Hepatocyte (in vitro differentiated cells): ENCODE data around the gene CR2. TPM values are rescaled to one million over a fixed set of nuclear protein-coding genes. Genes with fewer than 3 reads are reported as not detected.

Experiments used
- DNase-seq: peaks from one replicate; pipeline ENCODE4 v3.0.0-alpha.2; 2016; ENCODE audit warnings: low spot score
- H2AFZ ChIP-seq: fragments of 200-600 bp; sonication (generic); 2 replicates; pipeline ENCODE4 v1.6.0; 2016; ENCODE audit warnings: antibody characterized with exemption, mild to moderate bottlenecking
- H3K27ac ChIP-seq: fragments of 200-600 bp; sonication (generic); 2 replicates; pipeline ENCODE4 v1.5.1; 2016; ENCODE audit warnings: mild to moderate bottlenecking
- H3K27me3 ChIP-seq: fragments of 200-600 bp; sonication (generic); 2 replicates; pipeline ENCODE4 v1.6.1; 2016
- H3K36me3 ChIP-seq: fragments of 200-600 bp; sonication (generic); replicated peaks from 2 replicates; pipeline ENCODE4 v1.5.1; 2016; ENCODE audit warnings: low read depth; ENCODE audit not compliant: insufficient read depth
- H3K4me1 ChIP-seq: fragments of 200-600 bp; sonication (generic); 2 replicates; pipeline ENCODE4 v1.5.1; 2016; ENCODE audit warnings: mild to moderate bottlenecking, moderate library complexity; ENCODE audit not compliant: insufficient read depth
- H3K4me2 ChIP-seq: fragments of 200-600 bp; sonication (generic); 2 replicates; pipeline ENCODE4 v1.6.0; 2016
- H3K4me3 ChIP-seq: fragments of 200-600 bp; sonication (generic); 2 replicates; pipeline ENCODE4 v1.5.1; 2016; ENCODE audit warnings: mild to moderate bottlenecking
- H3K79me2 ChIP-seq: fragments of 200-600 bp; sonication (generic); 2 replicates; pipeline ENCODE4 v1.6.0; 2017; ENCODE audit warnings: mild to moderate bottlenecking
- H3K9me2 ChIP-seq: fragments of 200-600 bp; sonication (generic); replicated peaks from 2 replicates; pipeline ENCODE4 v1.6.0; 2017; ENCODE audit warnings: mild to moderate bottlenecking; ENCODE audit not compliant: insufficient read depth
- H3K9me3 ChIP-seq: fragments of 200-600 bp; sonication (generic); 2 replicates; pipeline ENCODE4 v1.5.1; 2016; ENCODE audit warnings: low read depth, mild to moderate bottlenecking
- H4K20me1 ChIP-seq: fragments of 200-600 bp; sonication (generic); 2 replicates; pipeline ENCODE4 v1.6.0; 2016; ENCODE audit warnings: mild to moderate bottlenecking; ENCODE audit not compliant: insufficient read depth, poor library complexity, severe bottlenecking
- CTCF ChIP-seq: fragments of 200-600 bp; sonication (generic); IDR thresholded peaks from 2 replicates; pipeline ENCODE4 v1.5.1; 2016; ENCODE audit warnings: antibody characterized with exemption, mild to moderate bottlenecking; ENCODE audit not compliant: poor library complexity
- EZH2 ChIP-seq: fragments of 200-600 bp; sonication (generic); IDR thresholded peaks from 2 replicates; pipeline ENCODE4 v1.6.1; 2016; ENCODE audit warnings: antibody characterized with exemption, mild to moderate bottlenecking, borderline replicate concordance
- EZH2phosphoT487 ChIP-seq: fragments of 200-600 bp; sonication (generic); IDR thresholded peaks from one replicate; pipeline ENCODE4 v1.6.1; 2018; ENCODE audit warnings: antibody characterized with exemption, mild to moderate bottlenecking, low read depth, moderate library complexity; ENCODE audit not compliant: unreplicated experiment, severe bottlenecking
- WGBS: methylation state at CpG from one replicate; pipeline ENCODE4 v1.1.6; 2016; ENCODE audit warnings: low lambda C conversion rate; ENCODE audit errors: missing lambda C conversion rate; 5-methylcytosine and 5-hydroxymethylcytosine counted together
- polyA plus RNA-seq: library from polyadenylated mRNA; unstranded; fragments of >200 nt; fragmentation: Nextera tagmentation; extraction: Ambion mirVana; gene quantifications from 2 replicates; pipeline ENCODE4 v1.2.1, GENCODE V29; 2016
- total RNA-seq: library from RNA; depleted of rRNA; stranded (reverse); fragments of >200 nt; gene quantifications from 2 replicates; pipeline ENCODE4 v1.2.3, GENCODE V29; 2014

The CR2 gene
- total and polyA plus RNA-seq, 2 experiments from 2014 or later = 0.17 TPM; not detected in 1

- H3K4me2 ChIP-seq = peak overlapping the region; percentile 99
- H3K27me3 ChIP-seq = peaks cover 87% of the 10 kb centered on the region
- WGBS = 9% methylated on average over 1 of the region's 1 CpG
- no peaks in the 10 kb centered on the region for H3K9me2 ChIP-seq
- no peak for DNase-seq
- H3K4me1 ChIP-seq = peaks cover 11% of the 10 kb centered on the region
- H3K9me3 ChIP-seq = no peaks in the 10 kb centered on the region
- no peak overlapping the region for H3K27ac ChIP-seq
- peak overlapping the region; percentile 79 for H2AFZ ChIP-seq
- no peaks in the 10 kb centered on the region for H4K20me1 ChIP-seq
- H3K79me2 ChIP-seq = no peaks in the 10 kb centered on the region
- no peaks in the 10 kb centered on the region for H3K36me3 ChIP-seq
- TF ChIP-seq EZH2 (no peak), EZH2phosphoT487 (no peak), CTCF (no peak)
- peak overlapping the region; percentile 50 for H3K4me3 ChIP-seq
Measured at GRCh38 chr1:207453710-207454045, 450 bp upstream of the CR2 start.

- peaks cover 79% of the 10 kb centered on the region for H3K27me3 ChIP-seq
- TF ChIP-seq CTCF = no peak
- no peak for TF ChIP-seq EZH2
- TF ChIP-seq EZH2phosphoT487 = no peak
- no peaks in the 10 kb centered on the region for H3K79me2 ChIP-seq
- H2AFZ ChIP-seq = no peak overlapping the region
- H3K9me2 ChIP-seq = no peaks in the 10 kb centered on the region
- no peaks in the 10 kb centered on the region for H4K20me1 ChIP-seq
- peak overlapping the region; percentile 99 for H3K4me2 ChIP-seq
- no peak overlapping the region for H3K27ac ChIP-seq
- no peak for DNase-seq
- no peaks in the 10 kb centered on the region for H3K9me3 ChIP-seq
- WGBS = 43% methylated on average over 6 of the region's 6 CpGs
- peaks cover 11% of the 10 kb centered on the region for H3K4me1 ChIP-seq
- H3K4me3 ChIP-seq = no peak overlapping the region
- no peaks in the 10 kb centered on the region for H3K36me3 ChIP-seq
Measured at GRCh38 chr1:207455183-207455754, 1.1 kb downstream of the CR2 start.

GRCh38 chr1:207458414-207458813 lies 4.3 kb downstream of the CR2 start:
- H3K4me3 ChIP-seq = no peak overlapping the region
- peaks cover 11% of the 10 kb centered on the region for H3K4me1 ChIP-seq
- peaks cover 48% of the 10 kb centered on the region for H3K27me3 ChIP-seq
- H3K36me3 ChIP-seq = no peaks in the 10 kb centered on the region
- TF ChIP-seq CTCF (no peak), EZH2phosphoT487 (no peak), EZH2 (no peak)
- WGBS = 100% methylated on average over 1 of the region's 1 CpG
- H3K4me2 ChIP-seq = no peak overlapping the region
- no peaks in the 10 kb centered on the region for H3K79me2 ChIP-seq
- H3K27ac ChIP-seq = no peak overlapping the region
- H3K9me2 ChIP-seq = no peaks in the 10 kb centered on the region
- H3K9me3 ChIP-seq = no peaks in the 10 kb centered on the region
- no peaks in the 10 kb centered on the region for H4K20me1 ChIP-seq
- no peak for DNase-seq
- no peak overlapping the region for H2AFZ ChIP-seq
